Articular chondrocyte of knee joint (primary cell): ENCODE data around the gene IQCB1. TPM values are rescaled to one million over a fixed set of nuclear protein-coding genes. Genes with fewer than 3 reads are reported as not detected.

Experiments
- total RNA-seq: library from RNA; depleted of rRNA; stranded (reverse); fragments of >200 nt; gene quantifications from 2 replicates; pipeline ENCODE4 v1.2.3, GENCODE V29; 2012

IQCB1 gene, protein sequence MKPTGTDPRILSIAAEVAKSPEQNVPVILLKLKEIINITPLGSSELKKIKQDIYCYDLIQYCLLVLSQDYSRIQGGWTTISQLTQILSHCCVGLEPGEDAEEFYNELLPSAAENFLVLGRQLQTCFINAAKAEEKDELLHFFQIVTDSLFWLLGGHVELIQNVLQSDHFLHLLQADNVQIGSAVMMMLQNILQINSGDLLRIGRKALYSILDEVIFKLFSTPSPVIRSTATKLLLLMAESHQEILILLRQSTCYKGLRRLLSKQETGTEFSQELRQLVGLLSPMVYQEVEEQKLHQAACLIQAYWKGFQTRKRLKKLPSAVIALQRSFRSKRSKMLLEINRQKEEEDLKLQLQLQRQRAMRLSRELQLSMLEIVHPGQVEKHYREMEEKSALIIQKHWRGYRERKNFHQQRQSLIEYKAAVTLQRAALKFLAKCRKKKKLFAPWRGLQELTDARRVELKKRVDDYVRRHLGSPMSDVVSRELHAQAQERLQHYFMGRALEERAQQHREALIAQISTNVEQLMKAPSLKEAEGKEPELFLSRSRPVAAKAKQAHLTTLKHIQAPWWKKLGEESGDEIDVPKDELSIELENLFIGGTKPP
- total RNA-seq = 20.1 and 20.9 TPM in 2 replicates

GRCh38 chr3:121834671-121835464 lies at the start of gene IQCB1, which contains the start of gene EAF2:
IQCB1 (minus strand) TSS chr3:121835060; CDS start chr3:121828960, 6,100 bp downstream.
EAF2 (plus strand) TSS chr3:121835209; CDS start chr3:121835286, 77 bp downstream.

GRCh38 chr3:121749276-121750086 lies 85.4 kb downstream of the IQCB1 start, which contains the start of gene GOLGB1:
GOLGB1 (minus strand) TSS chr3:121749741; CDS start chr3:121730971, 18,770 bp downstream.

Other genes starting within 250 kb of the IQCB1 start
- not detected in 2 replicates for gene FBXO40, start 241.7 kb downstream of the IQCB1 start, total RNA-seq
- gene HCLS1, start 174.2 kb downstream of the IQCB1 start, total RNA-seq = 4.0 and 6.5 TPM in 2 replicates
- gene GOLGB1, start 85.3 kb downstream of the IQCB1 start, total RNA-seq = 72.7 and 80.9 TPM in 2 replicates
- 0.97 and 1.0 TPM in 2 replicates for gene EAF2, start 149 bp upstream of the IQCB1 start, total RNA-seq
- gene SLC15A2, start 59.3 kb upstream of the IQCB1 start, total RNA-seq = 0.13 and 0.97 TPM in 2 replicates
- not detected in 2 replicates for gene ILDR1, start 187.2 kb upstream of the IQCB1 start, total RNA-seq
- not detected in 2 replicates for gene CD86, start 220.3 kb upstream of the IQCB1 start, total RNA-seq